ENCODE results near the gene MEP1A.

GRCh38 chr6:46879003-46879402 lies 85.8 kb downstream of the MEP1A start:
- TF ChIP-seq CTCF (IDR thresholded peaks at IDR 0.05; ENCODE audit: insufficient read depth, low read length, poor library complexity, severe bottlenecking) (no peak), EZH2phosphoT487 (conservative IDR thresholded peaks at IDR 0.05; ENCODE audit: low read length) (no peak)
